ENCODE results near the gene KRT75.

KRT75 gene

DNA sequence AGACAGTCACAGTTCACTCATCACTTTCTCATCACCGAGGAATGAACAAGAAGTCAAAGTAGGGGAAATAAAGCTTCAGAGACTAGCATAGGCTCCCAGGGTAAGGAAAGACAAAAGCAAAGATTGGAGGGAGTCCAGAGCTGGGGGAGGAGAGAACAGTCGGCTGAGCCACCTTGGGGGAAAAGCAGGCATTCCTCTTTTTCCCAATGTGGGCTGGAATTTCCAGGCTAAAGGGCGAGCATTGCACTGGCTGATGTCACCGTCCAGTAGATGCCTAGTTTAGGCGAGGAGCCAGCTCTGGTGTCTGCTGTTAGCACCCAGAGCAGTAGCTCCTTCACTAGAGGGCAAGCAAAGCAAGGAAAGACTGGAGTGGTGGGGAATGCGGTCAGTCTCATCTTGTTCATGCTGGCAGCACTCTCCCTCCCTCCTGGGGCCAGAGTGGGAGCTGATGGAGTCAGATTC, 8.5 kb upstream of the KRT75 start (continued):
- TF ChIP-seq ZFP37 (tag by site-specific recombination; IDR thresholded peaks at IDR 0.05) (peak; percentile 21; the same call in 1 of the 2 replicates), ZNF768 (tag by site-specific recombination; IDR thresholded peaks at IDR 0.05) (no peak), ZNF433 (tag by site-specific recombination; IDR thresholded peaks at IDR 0.05; ENCODE audit: low read depth) (no peak), SCRT2 (tag by site-specific recombination; IDR thresholded peaks at IDR 0.05) (no peak), ZNF23 (tag by site-specific recombination; IDR thresholded peaks at IDR 0.05; ENCODE audit: borderline replicate concordance) (no peak), ZBTB17 (tag by site-specific recombination; IDR thresholded peaks at IDR 0.05) (peak; percentile 93), ZXDB (tag by site-specific recombination; IDR thresholded peaks at IDR 0.05) (no peak), ZEB2 (tag by site-specific recombination; IDR thresholded peaks at IDR 0.05) (no peak), ZNF426 (tag by site-specific recombination; IDR thresholded peaks at IDR 0.05) (no peak), ZNF670 (tag by site-specific recombination; IDR thresholded peaks at IDR 0.05; ENCODE audit: low read depth) (no peak), ZNF24 (tag by site-specific recombination; IDR thresholded peaks at IDR 0.05) (no peak), ZNF223 (tag by site-specific recombination; IDR thresholded peaks at IDR 0.05) (no peak), GFI1B (tag by site-specific recombination; IDR thresholded peaks at IDR 0.05) (no peak), HOXA7 (CRISPR knock-in tag; IDR thresholded peaks at IDR 0.05; ENCODE audit: borderline replicate concordance) (no peak), YY2 (tag by site-specific recombination; IDR thresholded peaks at IDR 0.05) (no peak), ZNF621 (tag by site-specific recombination; IDR thresholded peaks at IDR 0.05) (no peak), KLF1 (tag by site-specific recombination; IDR thresholded peaks at IDR 0.05) (no peak), ZNF76 (tag by site-specific recombination; IDR thresholded peaks at IDR 0.05; ENCODE audit: borderline replicate concordance, low read depth) (no peak), ZNF121 (tag by site-specific recombination; IDR thresholded peaks at IDR 0.05) (no peak), ZNF366 (tag by site-specific recombination; conservative IDR thresholded peaks at IDR 0.05) (peak; percentile 41; the same call in 1 of the 2 replicates), ZNF776 (tag by site-specific recombination; IDR thresholded peaks at IDR 0.05; ENCODE audit: borderline replicate concordance) (no peak), ZSCAN23 (tag by site-specific recombination; IDR thresholded peaks at IDR 0.05) (no peak), HOXC10 (CRISPR knock-in tag; IDR thresholded peaks at IDR 0.05) (no peak), ZBTB8A (tag by site-specific recombination; IDR thresholded peaks at IDR 0.05) (no peak)
- TF ChIP-seq, protein P1, sequence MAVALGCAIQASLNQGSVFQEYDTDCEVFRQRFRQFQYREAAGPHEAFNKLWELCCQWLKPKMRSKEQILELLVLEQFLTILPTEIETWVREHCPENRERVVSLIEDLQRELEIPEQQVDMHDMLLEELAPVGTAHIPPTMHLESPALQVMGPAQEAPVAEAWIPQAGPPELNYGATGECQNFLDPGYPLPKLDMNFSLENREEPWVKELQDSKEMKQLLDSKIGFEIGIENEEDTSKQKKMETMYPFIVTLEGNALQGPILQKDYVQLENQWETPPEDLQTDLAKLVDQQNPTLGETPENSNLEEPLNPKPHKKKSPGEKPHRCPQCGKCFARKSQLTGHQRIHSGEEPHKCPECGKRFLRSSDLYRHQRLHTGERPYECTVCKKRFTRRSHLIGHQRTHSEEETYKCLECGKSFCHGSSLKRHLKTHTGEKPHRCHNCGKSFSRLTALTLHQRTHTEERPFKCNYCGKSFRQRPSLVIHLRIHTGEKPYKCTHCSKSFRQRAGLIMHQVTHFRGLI (tag by site-specific recombination; IDR thresholded peaks at IDR 0.05): no peak
- TF ChIP-seq, protein P2, sequence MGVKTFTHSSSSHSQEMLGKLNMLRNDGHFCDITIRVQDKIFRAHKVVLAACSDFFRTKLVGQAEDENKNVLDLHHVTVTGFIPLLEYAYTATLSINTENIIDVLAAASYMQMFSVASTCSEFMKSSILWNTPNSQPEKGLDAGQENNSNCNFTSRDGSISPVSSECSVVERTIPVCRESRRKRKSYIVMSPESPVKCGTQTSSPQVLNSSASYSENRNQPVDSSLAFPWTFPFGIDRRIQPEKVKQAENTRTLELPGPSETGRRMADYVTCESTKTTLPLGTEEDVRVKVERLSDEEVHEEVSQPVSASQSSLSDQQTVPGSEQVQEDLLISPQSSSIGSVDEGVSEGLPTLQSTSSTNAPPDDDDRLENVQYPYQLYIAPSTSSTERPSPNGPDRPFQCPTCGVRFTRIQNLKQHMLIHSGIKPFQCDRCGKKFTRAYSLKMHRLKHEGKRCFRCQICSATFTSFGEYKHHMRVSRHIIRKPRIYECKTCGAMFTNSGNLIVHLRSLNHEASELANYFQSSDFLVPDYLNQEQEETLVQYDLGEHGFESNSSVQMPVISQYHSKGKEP (tag by site-specific recombination; IDR thresholded peaks at IDR 0.05): no peak
- TF ChIP-seq, protein P3, sequence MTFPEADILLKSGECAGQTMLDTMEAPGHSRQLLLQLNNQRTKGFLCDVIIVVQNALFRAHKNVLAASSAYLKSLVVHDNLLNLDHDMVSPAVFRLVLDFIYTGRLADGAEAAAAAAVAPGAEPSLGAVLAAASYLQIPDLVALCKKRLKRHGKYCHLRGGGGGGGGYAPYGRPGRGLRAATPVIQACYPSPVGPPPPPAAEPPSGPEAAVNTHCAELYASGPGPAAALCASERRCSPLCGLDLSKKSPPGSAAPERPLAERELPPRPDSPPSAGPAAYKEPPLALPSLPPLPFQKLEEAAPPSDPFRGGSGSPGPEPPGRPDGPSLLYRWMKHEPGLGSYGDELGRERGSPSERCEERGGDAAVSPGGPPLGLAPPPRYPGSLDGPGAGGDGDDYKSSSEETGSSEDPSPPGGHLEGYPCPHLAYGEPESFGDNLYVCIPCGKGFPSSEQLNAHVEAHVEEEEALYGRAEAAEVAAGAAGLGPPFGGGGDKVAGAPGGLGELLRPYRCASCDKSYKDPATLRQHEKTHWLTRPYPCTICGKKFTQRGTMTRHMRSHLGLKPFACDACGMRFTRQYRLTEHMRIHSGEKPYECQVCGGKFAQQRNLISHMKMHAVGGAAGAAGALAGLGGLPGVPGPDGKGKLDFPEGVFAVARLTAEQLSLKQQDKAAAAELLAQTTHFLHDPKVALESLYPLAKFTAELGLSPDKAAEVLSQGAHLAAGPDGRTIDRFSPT (tag by site-specific recombination; IDR thresholded peaks at IDR 0.05): no peak
- TF ChIP-seq, protein P4, sequence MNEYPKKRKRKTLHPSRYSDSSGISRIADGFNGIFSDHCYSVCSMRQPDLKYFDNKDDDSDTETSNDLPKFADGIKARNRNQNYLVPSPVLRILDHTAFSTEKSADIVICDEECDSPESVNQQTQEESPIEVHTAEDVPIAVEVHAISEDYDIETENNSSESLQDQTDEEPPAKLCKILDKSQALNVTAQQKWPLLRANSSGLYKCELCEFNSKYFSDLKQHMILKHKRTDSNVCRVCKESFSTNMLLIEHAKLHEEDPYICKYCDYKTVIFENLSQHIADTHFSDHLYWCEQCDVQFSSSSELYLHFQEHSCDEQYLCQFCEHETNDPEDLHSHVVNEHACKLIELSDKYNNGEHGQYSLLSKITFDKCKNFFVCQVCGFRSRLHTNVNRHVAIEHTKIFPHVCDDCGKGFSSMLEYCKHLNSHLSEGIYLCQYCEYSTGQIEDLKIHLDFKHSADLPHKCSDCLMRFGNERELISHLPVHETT (tag by site-specific recombination; IDR thresholded peaks at IDR 0.05): no peak
- TF ChIP-seq, protein P5, sequence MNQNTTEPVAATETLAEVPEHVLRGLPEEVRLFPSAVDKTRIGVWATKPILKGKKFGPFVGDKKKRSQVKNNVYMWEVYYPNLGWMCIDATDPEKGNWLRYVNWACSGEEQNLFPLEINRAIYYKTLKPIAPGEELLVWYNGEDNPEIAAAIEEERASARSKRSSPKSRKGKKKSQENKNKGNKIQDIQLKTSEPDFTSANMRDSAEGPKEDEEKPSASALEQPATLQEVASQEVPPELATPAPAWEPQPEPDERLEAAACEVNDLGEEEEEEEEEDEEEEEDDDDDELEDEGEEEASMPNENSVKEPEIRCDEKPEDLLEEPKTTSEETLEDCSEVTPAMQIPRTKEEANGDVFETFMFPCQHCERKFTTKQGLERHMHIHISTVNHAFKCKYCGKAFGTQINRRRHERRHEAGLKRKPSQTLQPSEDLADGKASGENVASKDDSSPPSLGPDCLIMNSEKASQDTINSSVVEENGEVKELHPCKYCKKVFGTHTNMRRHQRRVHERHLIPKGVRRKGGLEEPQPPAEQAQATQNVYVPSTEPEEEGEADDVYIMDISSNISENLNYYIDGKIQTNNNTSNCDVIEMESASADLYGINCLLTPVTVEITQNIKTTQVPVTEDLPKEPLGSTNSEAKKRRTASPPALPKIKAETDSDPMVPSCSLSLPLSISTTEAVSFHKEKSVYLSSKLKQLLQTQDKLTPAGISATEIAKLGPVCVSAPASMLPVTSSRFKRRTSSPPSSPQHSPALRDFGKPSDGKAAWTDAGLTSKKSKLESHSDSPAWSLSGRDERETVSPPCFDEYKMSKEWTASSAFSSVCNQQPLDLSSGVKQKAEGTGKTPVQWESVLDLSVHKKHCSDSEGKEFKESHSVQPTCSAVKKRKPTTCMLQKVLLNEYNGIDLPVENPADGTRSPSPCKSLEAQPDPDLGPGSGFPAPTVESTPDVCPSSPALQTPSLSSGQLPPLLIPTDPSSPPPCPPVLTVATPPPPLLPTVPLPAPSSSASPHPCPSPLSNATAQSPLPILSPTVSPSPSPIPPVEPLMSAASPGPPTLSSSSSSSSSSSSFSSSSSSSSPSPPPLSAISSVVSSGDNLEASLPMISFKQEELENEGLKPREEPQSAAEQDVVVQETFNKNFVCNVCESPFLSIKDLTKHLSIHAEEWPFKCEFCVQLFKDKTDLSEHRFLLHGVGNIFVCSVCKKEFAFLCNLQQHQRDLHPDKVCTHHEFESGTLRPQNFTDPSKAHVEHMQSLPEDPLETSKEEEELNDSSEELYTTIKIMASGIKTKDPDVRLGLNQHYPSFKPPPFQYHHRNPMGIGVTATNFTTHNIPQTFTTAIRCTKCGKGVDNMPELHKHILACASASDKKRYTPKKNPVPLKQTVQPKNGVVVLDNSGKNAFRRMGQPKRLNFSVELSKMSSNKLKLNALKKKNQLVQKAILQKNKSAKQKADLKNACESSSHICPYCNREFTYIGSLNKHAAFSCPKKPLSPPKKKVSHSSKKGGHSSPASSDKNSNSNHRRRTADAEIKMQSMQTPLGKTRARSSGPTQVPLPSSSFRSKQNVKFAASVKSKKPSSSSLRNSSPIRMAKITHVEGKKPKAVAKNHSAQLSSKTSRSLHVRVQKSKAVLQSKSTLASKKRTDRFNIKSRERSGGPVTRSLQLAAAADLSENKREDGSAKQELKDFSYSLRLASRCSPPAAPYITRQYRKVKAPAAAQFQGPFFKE (tag by site-specific recombination; IDR thresholded peaks at IDR 0.05; ENCODE audit: borderline replicate concordance): no peak

Measured in HEK293 (cell line).